GM18505 (cell line): ENCODE measurements around the gene DCTN3.

Experiments
- ATAC-seq: cut with Tn5 transposase; IDR thresholded peaks from one replicate; pipeline ENCODE4 v1.9.1; 2021; ENCODE audit not compliant: unreplicated experiment
- POLR2A ChIP-seq: IDR thresholded peaks from 4 replicates; pipeline ENCODE4 v1.6.1; 2011; ENCODE audit warnings: borderline replicate concordance; ENCODE audit not compliant: insufficient read depth, insufficient read length; ENCODE audit errors: extremely low read depth

The DCTN3 gene

GRCh38 chr9:34600908-34601307 lies 19.4 kb downstream of the DCTN3 start:
- TF ChIP-seq POLR2A, result no peak

GRCh38 chr9:34599546-34599945 lies 20.7 kb downstream of the DCTN3 start:
- ATAC-seq, result no peak
- no peak for TF ChIP-seq POLR2A

More at GRCh38 chr9:34600908-34601307, 19.4 kb downstream of the DCTN3 start:
- no peak for ATAC-seq

DNA sequence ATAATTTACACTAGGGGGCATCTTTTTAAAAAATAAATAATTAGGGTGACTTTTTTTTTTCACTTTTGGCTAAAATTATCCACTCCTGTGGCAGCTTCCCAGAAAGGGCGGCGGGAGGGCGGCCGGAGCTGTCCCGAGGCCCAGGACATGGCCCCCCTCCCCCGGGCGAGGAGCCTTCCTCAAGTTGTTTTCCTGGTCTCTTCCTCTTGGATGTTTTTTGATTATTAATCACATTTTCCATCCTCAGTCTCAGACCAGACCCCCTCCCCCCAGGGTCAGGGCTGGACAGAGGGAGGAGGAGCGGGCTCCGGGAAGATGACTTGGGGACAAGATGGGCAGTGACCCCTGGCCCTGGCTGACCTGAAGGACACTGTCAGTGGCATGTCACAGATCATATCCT lies 26.1 kb downstream of the DCTN3 start:
- no peak for TF ChIP-seq POLR2A

DNA sequence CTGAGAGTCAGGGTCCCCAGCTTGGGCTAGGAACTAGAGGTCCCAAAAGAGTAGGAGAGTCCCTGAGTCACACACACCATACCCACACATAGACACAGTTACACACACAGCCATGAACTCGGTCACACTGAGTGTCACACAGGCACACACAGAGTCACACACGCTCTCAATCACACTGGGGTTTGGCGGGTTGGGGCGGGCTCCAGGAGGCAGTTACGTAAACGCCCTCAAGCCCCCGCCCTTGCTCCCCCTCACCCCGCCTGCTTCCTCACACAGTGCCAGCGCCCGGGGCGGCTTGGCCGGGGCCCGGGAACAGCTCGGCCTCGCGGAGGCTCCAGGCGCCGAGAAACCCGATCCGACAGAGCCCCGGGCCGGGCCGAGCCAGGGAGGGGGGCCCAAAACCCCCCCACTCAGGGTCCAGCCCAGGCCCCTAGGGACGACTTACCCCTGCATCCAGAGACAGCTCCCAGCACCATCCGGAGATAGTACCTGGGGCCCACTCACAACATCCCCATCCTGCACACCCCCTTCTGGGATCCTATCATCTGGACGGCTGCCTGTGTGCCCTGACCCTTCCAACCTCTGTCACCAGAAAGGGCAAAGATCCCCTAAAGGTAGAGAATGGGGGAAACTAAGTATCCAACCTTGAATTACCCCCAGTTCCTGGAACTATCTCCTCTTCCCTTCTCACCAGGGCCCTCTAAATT lies 27.2 kb downstream of the DCTN3 start:
- no peak for TF ChIP-seq POLR2A
- ATAC-seq, result no peak

More for the DNA sequence above, 26.1 kb downstream of the DCTN3 start:
- no peak for ATAC-seq

DNA sequence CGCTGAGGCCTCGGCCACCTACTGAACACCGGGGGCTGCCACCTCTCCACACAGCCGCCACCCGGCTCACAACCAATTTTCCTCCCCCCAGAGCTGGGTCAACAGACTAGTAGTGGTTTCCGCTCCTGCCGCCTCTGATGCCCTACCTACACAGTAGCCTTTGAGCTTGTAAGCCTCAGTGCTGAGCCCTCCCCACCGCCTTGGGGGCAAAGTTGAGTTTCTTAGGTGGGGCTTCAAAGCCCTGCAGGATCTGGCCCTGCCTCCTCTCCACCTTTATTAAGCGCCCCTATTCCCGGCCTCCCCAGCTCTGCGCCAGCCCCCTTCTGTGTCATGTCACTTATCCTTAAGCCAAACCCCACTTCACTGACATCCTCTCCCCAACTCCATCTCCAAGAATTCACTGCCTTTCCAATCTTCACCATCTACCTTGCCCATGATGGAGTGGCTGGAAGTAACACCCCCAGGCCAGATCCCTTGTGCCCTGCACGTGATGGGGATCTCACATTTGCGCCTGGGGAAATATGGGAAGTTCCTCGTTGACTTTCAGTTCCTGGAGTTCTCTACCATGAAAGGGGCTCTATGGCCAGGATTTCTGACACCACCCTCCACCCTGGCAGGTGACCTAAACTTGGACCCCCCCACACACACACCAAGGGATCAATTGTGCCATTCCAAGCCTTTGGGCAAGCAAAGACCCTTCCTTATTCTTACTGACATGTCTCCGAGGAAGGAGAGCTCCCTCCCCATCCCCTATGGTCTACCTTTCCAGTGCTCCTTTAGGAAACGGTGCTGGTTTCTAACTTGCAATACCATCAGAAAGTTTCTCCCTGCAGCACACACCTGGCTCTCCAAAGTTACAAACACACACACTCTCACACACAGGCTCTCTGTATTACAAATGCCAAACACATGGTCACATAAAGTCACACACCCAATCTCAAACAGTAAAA lies 28.1 kb downstream of the DCTN3 start:
- no peak for TF ChIP-seq POLR2A
- no peak for ATAC-seq

GRCh38 chr9:34591248-34591916 lies 28.9 kb downstream of the DCTN3 start:
- ATAC-seq, result no peak
- TF ChIP-seq POLR2A, result no peak

GRCh38 chr9:34590381-34591247 lies 29.7 kb downstream of the DCTN3 start:
- no peak for ATAC-seq

DNA sequence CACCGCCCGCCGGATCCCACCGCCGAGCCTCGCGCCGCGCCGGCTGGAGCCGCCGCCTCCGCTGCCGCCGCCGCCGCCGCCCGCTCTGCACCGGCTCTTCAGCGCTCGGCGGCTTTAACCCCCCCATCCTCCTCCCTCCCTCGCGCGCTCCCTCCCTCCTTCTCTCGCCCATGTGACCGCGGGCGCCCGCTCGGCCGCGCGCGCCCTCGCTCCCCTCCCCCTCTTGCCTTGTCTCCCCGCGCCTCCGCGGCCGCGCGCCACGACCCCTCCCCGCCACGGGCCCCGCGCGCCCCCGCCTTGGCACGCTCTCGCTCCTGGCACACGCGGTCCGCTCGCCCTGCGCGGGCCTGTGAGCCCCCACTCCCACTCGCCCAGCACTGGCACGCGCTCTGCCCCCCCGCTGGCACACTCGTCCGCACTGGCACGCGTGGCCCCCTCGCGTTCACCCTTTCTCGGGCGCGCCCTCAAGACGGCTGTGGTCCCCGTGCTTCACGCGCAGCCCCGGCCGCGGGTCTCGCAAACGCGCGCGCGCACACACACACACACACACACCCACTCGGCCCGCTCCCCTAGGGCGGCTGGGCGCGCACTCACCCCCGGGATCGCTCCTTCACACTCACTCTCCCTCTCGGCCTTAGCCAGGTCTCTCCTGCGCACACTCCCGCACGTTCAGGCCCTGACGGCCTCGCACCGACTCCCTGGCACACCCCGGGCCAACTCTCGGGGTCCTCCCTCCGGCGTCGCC lies 30.5 kb downstream of the DCTN3 start, which contains the start of gene CNTFR:
Gene CNTFR, minus strand, starts transcription at position 89 of the 745 bp plus-strand sequence. CDS start 20,743 bp downstream, outside the sequence.
- no peak for ATAC-seq
- no peak for TF ChIP-seq POLR2A

More at GRCh38 chr9:34590381-34591247, 29.7 kb downstream of the DCTN3 start:
- no peak for TF ChIP-seq POLR2A

GRCh38 chr9:34588671-34589635 lies 31.3 kb downstream of the DCTN3 start:
- ATAC-seq, result no peak
- no peak for TF ChIP-seq POLR2A

GRCh38 chr9:34587271-34587670 lies 33.0 kb downstream of the DCTN3 start:
- no peak for TF ChIP-seq POLR2A
- no peak for ATAC-seq
